H1 (cell line): ENCODE data around the gene PDRG1. TPM values are rescaled to one million over a fixed set of nuclear protein-coding genes. Genes with fewer than 3 reads are reported as not detected.

Experiments
- CTCF ChIA-PET: fragments of 300-600 bp; sonication (Branson Sonifier 250); formaldehyde crosslinking; loops from one replicate; lab custom pipeline; 2021; ENCODE audit not compliant: partially characterized antibody; lab: Charles Lee
- POLR2A ChIA-PET: fragments of 300-600 bp; sonication (Branson Sonifier 250); formaldehyde crosslinking; loops from one replicate; lab custom pipeline; 2021; ENCODE audit warnings: inconsistent platforms; ENCODE audit not compliant: partially characterized antibody; lab: Charles Lee
- DNase-seq, 2 experiments: peaks; one replicate each; pipeline versions ENCODE4 v3.0.0 to v3.0.0-alpha.2; 2010 to 2022; ENCODE audit warnings: low spot score in 2 of 2, low read depth in 1 of 2, mixed read lengths in 1 of 2
- FAIRE-seq: peaks from 2 replicates; lab custom pipeline; 2011; peaks lifted over from hg19 to GRCh38; lab: Jason Lieb, UNC
- H2AFZ ChIP-seq: 2 replicates; pipeline ENCODE4 v1.8.1; 2012; ENCODE audit warnings: low read length, inconsistent platforms
- H2AK5ac ChIP-seq: 2 replicates; pipeline ENCODE4 v1.6.1; 2013; ENCODE audit warnings: low read depth, low read length
- H2BK120ac ChIP-seq: replicated peaks from 2 replicates; pipeline ENCODE3; 2013; ENCODE audit warnings: low read depth, low read length, inconsistent platforms
- H2BK12ac ChIP-seq: 2 replicates; pipeline ENCODE4 v1.6.1; 2013; ENCODE audit warnings: low read depth, low read length
- H2BK15ac ChIP-seq: 2 replicates; pipeline ENCODE4 v1.6.1; 2013; ENCODE audit warnings: low read length
- H2BK20ac ChIP-seq: 2 replicates; pipeline ENCODE4 v1.6.1; 2013; ENCODE audit warnings: low read length
- H2BK5ac ChIP-seq: 2 replicates; pipeline ENCODE4 v1.6.1; 2013; ENCODE audit warnings: low read depth, low read length
- H3K14ac ChIP-seq: 2 replicates; pipeline ENCODE4 v1.6.1; 2013; ENCODE audit warnings: inconsistent platforms; ENCODE audit not compliant: insufficient read length
- H3K18ac ChIP-seq: 2 replicates; pipeline ENCODE4 v1.6.1; 2013; ENCODE audit warnings: low read length; ENCODE audit errors: extremely low read depth
- H3K23ac ChIP-seq: 2 replicates; pipeline ENCODE4 v1.6.1; 2013; ENCODE audit warnings: inconsistent platforms; ENCODE audit not compliant: insufficient read length
- H3K23me2 ChIP-seq: 2 replicates; pipeline ENCODE4 v1.6.1; 2013; ENCODE audit warnings: low read depth, low read length
- H3K27ac ChIP-seq: 2 replicates; pipeline ENCODE4 v1.6.1; 2011; ENCODE audit warnings: low read depth, low read length, inconsistent platforms
- H3K27me3 ChIP-seq, 4 experiments: replicated peaks in 1 of 4; 1 replicate in 1 of 4; 2 replicates in 3 of 4; pipeline versions ENCODE4 v1.6.1 to v1.8.1; 2011 to 2013; ENCODE audit warnings: low read length in 3 of 4, mild to moderate bottlenecking in 3 of 4, inconsistent platforms in 2 of 4, mixed read lengths in 2 of 4, moderate library complexity in 1 of 4; ENCODE audit not compliant: control insufficient read depth in 3 of 4, insufficient read depth in 3 of 4; ENCODE audit errors: extremely low read depth in 1 of 4
- H3K36me3 ChIP-seq, 4 experiments: 2 replicates each; pipeline versions ENCODE4 v1.6.1 to v1.8.1; 2011 to 2013; ENCODE audit warnings: mild to moderate bottlenecking in 4 of 4, low read length in 3 of 4, moderate library complexity in 2 of 4, control low read depth in 1 of 4, inconsistent platforms in 1 of 4; ENCODE audit not compliant: insufficient read depth in 4 of 4, control insufficient read depth in 2 of 4
- H3K4ac ChIP-seq: replicated peaks from 2 replicates; pipeline ENCODE3; 2013; ENCODE audit warnings: low read length, low read depth, mixed read lengths, inconsistent platforms; ENCODE audit not compliant: insufficient read length
- H3K4me1 ChIP-seq, 4 experiments: replicated peaks in 1 of 4; 1 replicate in 1 of 4; 2 replicates in 3 of 4; pipeline versions ENCODE4 v1.6.1 to v1.8.1; 2011 to 2013; ENCODE audit warnings: low read length in 3 of 4, inconsistent platforms in 2 of 4, mixed read lengths in 1 of 4; ENCODE audit not compliant: insufficient read depth in 4 of 4, control insufficient read depth in 3 of 4
- H3K4me2 ChIP-seq, 2 experiments: 2 replicates each; pipeline versions ENCODE4 v1.6.1 to v1.8.1; 2011 to 2013; ENCODE audit warnings: low read depth in 2 of 2, low read length in 2 of 2, control low read depth in 1 of 2, inconsistent platforms in 1 of 2, mild to moderate bottlenecking in 1 of 2; ENCODE audit not compliant: insufficient read depth in 1 of 2
- H3K4me3 ChIP-seq, 4 experiments: fragments of 200-600, 300-600 bp in 1 of 4; sonication (generic), shearing (Covaris generic), sonication (Bioruptor Twin) in 1 of 4; 2 replicates each; pipeline versions ENCODE4 v1.5.1 to v1.8.1; 2011 to 2016; ENCODE audit warnings: low read length in 4 of 4, low read depth in 3 of 4, control low read depth in 2 of 4, inconsistent platforms in 2 of 4, mild to moderate bottlenecking in 2 of 4, mixed read lengths in 1 of 4, moderate library complexity in 1 of 4; ENCODE audit not compliant: insufficient read depth in 2 of 4; ENCODE audit errors: extremely low read depth in 1 of 4
- H3K56ac ChIP-seq: replicated peaks from 2 replicates; pipeline ENCODE3; 2013; ENCODE audit warnings: low read depth, mild to moderate bottlenecking, mixed read lengths, low read length, inconsistent platforms; ENCODE audit not compliant: insufficient read length
- H3K79me1 ChIP-seq: 2 replicates; pipeline ENCODE4 v1.6.1; 2013; ENCODE audit warnings: low read depth, low read length, control low read depth
- H3K79me2 ChIP-seq, 2 experiments: 2 replicates each; pipeline versions ENCODE4 v1.6.1 to v1.8.1; 2012 to 2013; ENCODE audit warnings: low read length in 2 of 2, mild to moderate bottlenecking in 2 of 2, inconsistent platforms in 1 of 2; ENCODE audit not compliant: insufficient read depth in 2 of 2, control insufficient read depth in 1 of 2
- H3K9ac ChIP-seq, 4 experiments: replicated peaks in 1 of 4; 1 replicate in 1 of 4; 2 replicates in 3 of 4; pipeline versions ENCODE4 v1.6.1 to v1.8.1; 2011 to 2013; ENCODE audit warnings: low read depth in 3 of 4, low read length in 3 of 4, control low read depth in 2 of 4, mild to moderate bottlenecking in 2 of 4, moderate library complexity in 2 of 4, inconsistent platforms in 1 of 4; ENCODE audit errors: extremely low read depth in 1 of 4
- H3K9me3 ChIP-seq, 2 experiments: 2 replicates each; pipeline versions ENCODE4 v1.6.1 to v1.8.1; 2012 to 2013; ENCODE audit warnings: mild to moderate bottlenecking in 2 of 2, moderate library complexity in 2 of 2, control low read depth in 1 of 2, inconsistent platforms in 1 of 2, low read depth in 1 of 2, low read length in 1 of 2, mixed read lengths in 1 of 2; ENCODE audit not compliant: insufficient read depth in 2 of 2
- H4K20me1 ChIP-seq, 2 experiments: replicated peaks in 1 of 2; 2 replicates each; pipeline versions ENCODE3 to v1.8.1; 2011 to 2013; ENCODE audit warnings: inconsistent platforms in 2 of 2, low read length in 2 of 2, mild to moderate bottlenecking in 1 of 2; ENCODE audit not compliant: insufficient read depth in 2 of 2, control insufficient read depth in 1 of 2
- H4K5ac ChIP-seq: 2 replicates; pipeline ENCODE4 v1.6.1; 2013; ENCODE audit warnings: low read length, low read depth, mixed read lengths, inconsistent platforms; ENCODE audit not compliant: insufficient read length
- H4K8ac ChIP-seq: 2 replicates; pipeline ENCODE4 v1.8.0; 2013; ENCODE audit warnings: mild to moderate bottlenecking, moderate library complexity, low read length, inconsistent platforms; ENCODE audit not compliant: insufficient read depth; ENCODE audit errors: extremely low read depth
- H4K91ac ChIP-seq: replicated peaks from 2 replicates; pipeline ENCODE3; 2013; ENCODE audit warnings: low read length, mixed read lengths, inconsistent platforms; ENCODE audit not compliant: insufficient read length
- BACH1 ChIP-seq: IDR thresholded peaks from 2 replicates; pipeline ENCODE4 v1.6.1; 2012; ENCODE audit warnings: low read length, improper control_type of control experiment
- EZH2 ChIP-seq: fragments of 200-600 bp; sonication (generic); IDR thresholded peaks from 2 replicates; pipeline ENCODE4 v1.7.1; 2012; ENCODE audit warnings: low read depth, mild to moderate bottlenecking, moderate library complexity, low read length, inconsistent platforms; ENCODE audit not compliant: severe bottlenecking
- GABPA ChIP-seq: IDR thresholded peaks from 2 replicates; pipeline ENCODE4 v1.6.1; 2011; ENCODE audit warnings: mild to moderate bottlenecking, low read length, moderate library complexity, borderline replicate concordance; ENCODE audit not compliant: insufficient read depth
- KDM1A ChIP-seq: fragments of 200-600, 300-600 bp; sonication (generic); IDR thresholded peaks from 2 replicates; pipeline ENCODE4 v1.7.1; 2016; ENCODE audit warnings: mild to moderate bottlenecking, low read length, borderline replicate concordance
- RAD21 ChIP-seq, 2 experiments: IDR thresholded peaks in 1 of 2; conservative IDR thresholded peaks in 1 of 2; 2 replicates each; pipeline ENCODE4 v1.6.1; 2011; ENCODE audit warnings: low read depth in 2 of 2, low read length in 2 of 2, improper control_type of control experiment in 1 of 2, inconsistent platforms in 1 of 2, mild to moderate bottlenecking in 1 of 2, moderate library complexity in 1 of 2
- SP1 ChIP-seq: IDR thresholded peaks from 2 replicates; pipeline ENCODE4 v1.6.1; 2011; ENCODE audit warnings: low read depth, low read length
- WGBS, 2 experiments: shearing (Covaris generic) in 1 of 2; methylation state at CpG; one replicate each; pipeline versions ENCODE4 v1.1.6 to v1.1.7; 2013 to 2015; ENCODE audit warnings: low lambda C conversion rate in 2 of 2, mixed read lengths in 2 of 2, inconsistent platforms in 1 of 2, low coverage in 1 of 2, missing lambda C conversion rate in 1 of 2; ENCODE audit not compliant: insufficient replicate concordance in 2 of 2, insufficient coverage in 1 of 2, insufficient read length in 1 of 2; ENCODE audit errors: extremely low coverage in 1 of 2, missing lambda C conversion rate in 1 of 2; 5-methylcytosine and 5-hydroxymethylcytosine counted together
- long read RNA-seq, 2 experiments: library from RNA in 1 of 2; library from capped mRNA in 1 of 2; stranded (forward); transcript quantifications; one replicate each; pipeline ENCODE4 v2.0.0, GENCODE V29; 2021; ENCODE audit warnings: inconsistent platforms in 1 of 2
- polyA minus RNA-seq, 3 experiments: library from RNA; depleted of rRNA, polyadenylated mRNA; stranded (reverse); fragments of >200 nt; gene quantifications; 1 replicate in 2 of 3; 2 replicates in 1 of 3; pipeline ENCODE4 v1.2.3, GENCODE V29; 2011
- polyA plus RNA-seq, 7 experiments: library from polyadenylated mRNA; depleted of rRNA in 3 of 7; stranded (reverse) in 5 of 7; unstranded in 2 of 7; fragments of >200 nt in 5 of 7; fragments of 200-250 nt in 2 of 7; gene quantifications; 1 replicate in 5 of 7; 2 replicates in 1 of 7; 4 replicates in 1 of 7; pipeline versions ENCODE4 v1.2.1 to v1.2.3, GENCODE V29; 2011 to 2013; ENCODE audit warnings: missing spikeins in 2 of 7, mixed read lengths in 2 of 7
- total RNA-seq: library from RNA; stranded (reverse); fragmentation: NEBNext Ultra II Directional; extraction: Animal tissue kit (Norgen Biotek cat#: 25700); gene quantifications from 2 replicates; pipeline ENCODE4 v1.2.1, GENCODE V29; 2021

PDRG1 gene
- total RNA-seq, result 14.2 and 14.5 TPM in 2 replicates
- 20.1 and 20.8 TPM in 2 replicates for polyA plus RNA-seq (2011; rRNA removed)
- polyA plus RNA-seq (2011; cell fraction: cytosol; rRNA removed), result 26.4 TPM
- 15.8 TPM for polyA plus RNA-seq (2011; cell fraction: nucleus; rRNA removed)
- 25.2 to 36.8 TPM (median 30.7 TPM) in 4 replicates for polyA plus RNA-seq (2012, experiment 1 of 2)
- 22.0 TPM for polyA plus RNA-seq (2012, experiment 2 of 2)
- polyA plus RNA-seq (2013, experiment 1 of 2), result 10.7 TPM
- polyA plus RNA-seq (2013, experiment 2 of 2), result 11.2 TPM
- 6.0 and 7.3 TPM in 2 replicates for polyA minus RNA-seq (2011; rRNA and poly(A)+ RNA removed)
- polyA minus RNA-seq (2011; cell fraction: cytosol; rRNA and poly(A)+ RNA removed), result 8.3 TPM
- 5.7 TPM for polyA minus RNA-seq (2011; cell fraction: nucleus; rRNA and poly(A)+ RNA removed)
- long read RNA-seq, experiment 1, transcript PDRG1-201 (5 exons, 1,998 nt), result major isoform, 10 of 14 reads
- long read RNA-seq, experiment 1, partial matches to known transcripts, result 1 of 14 reads
- long read RNA-seq, experiment 1, other reads (novel, unspliced or antisense), result 3 of 14 reads
- long read RNA-seq, experiment 2, transcript PDRG1-201 (5 exons, 1,998 nt), result major isoform, 70 of 74 reads
- long read RNA-seq, experiment 2, partial matches to known transcripts, result 1 of 74 reads
- long read RNA-seq, experiment 2, other reads (novel, unspliced or antisense), result 3 of 74 reads

GRCh38 chr20:31951530-31952453 is at the start of gene PDRG1:
PDRG1 (minus strand) TSS chr20:31952046; CDS start chr20:31951961, 85 bp downstream.
- Histone ChIP-seq H3K27me3 (no peaks in the 10 kb centered on the region), H2BK20ac (no peak within 1 kb of the TSS), H2BK5ac (no peak within 1 kb of the TSS), H3K14ac (no peak within 1 kb of the TSS), H3K9me3 (peaks cover 2 to 6% of the 10 kb centered on the region in 2 experiments), H4K8ac (peak within 1 kb of the TSS; percentile 57; the same call in 1 of the 2 replicates), H3K79me1 (no peaks in the 10 kb centered on the region; the same call in 1 of the 2 replicates), H3K27ac (peak within 1 kb of the TSS; percentile 22), H2BK15ac (no peak within 1 kb of the TSS), H3K36me3 (peaks cover 17 to 28% (median 25%) of the 10 kb centered on the region in 4 experiments), H3K23me2 (peaks cover 2% of the 10 kb centered on the region; the same call in 1 of the 2 replicates), H4K91ac (no peak within 1 kb of the TSS), H3K18ac (peak within 1 kb of the TSS; percentile 60), H2AFZ (peak within 1 kb of the TSS; percentile 41; the same call in 1 of the 2 replicates), H3K56ac (peak within 1 kb of the TSS; percentile 16), H3K4me3 (peak within 1 kb of the TSS; percentile 51 to 97 (median 89)), H2BK12ac (no peak within 1 kb of the TSS), H2BK120ac (no peak within 1 kb of the TSS), H4K20me1 (peaks cover 4 to 6% of the 10 kb centered on the region in 2 experiments), H3K23ac (no peak within 1 kb of the TSS), H3K4me1 (peaks cover 0 to 6% (median 1%) of the 10 kb centered on the region in 4 experiments; a peak in 3 of 7 replicates), H3K9ac (peak within 1 kb of the TSS; percentile 73 to 84 (median 77)), H3K4ac (peak within 1 kb of the TSS; percentile 30), H2AK5ac (no peak within 1 kb of the TSS), H3K79me2 (peaks cover 7 to 21% of the 10 kb centered on the region in 2 experiments; a peak in 3 of 4 replicates), H3K4me2 (peak within 1 kb of the TSS; percentile 67 to 92), H4K5ac (no peak within 1 kb of the TSS)
- ChIA-PET CTCF (interaction anchor here (0.6 to 8.3 kb wide), 48 partner anchors 8 to 140 kb away, joined by 3 to 88 read pairs (median 4); no protein-coding TSS in a partner anchor), POLR2A (interaction anchor here (0.6 to 2.2 kb wide), 16 partner anchors 9 to 101 kb away, joined by 3 to 15 read pairs (median 4); no protein-coding TSS in a partner anchor)
- DNase-seq (peak; percentile 94 to 99), FAIRE-seq (peak; percentile 89)
- 2% methylated on average over 63 of the region's 63 CpGs; no CpG with 5 or more reads in 1 of the 2 experiments for WGBS, 2 experiments
- TF ChIP-seq GABPA (peak; percentile 60; the same call in 1 of the 2 replicates), SP1 (peak; percentile 87), KDM1A (peak; percentile 93; the same call in 1 of the 2 replicates), EZH2 (no peak), BACH1 (no peak), RAD21 (IDR thresholded peaks at IDR 0.05 in 1 of 2, conservative IDR thresholded peaks at IDR 0.05 in 1 of 2; ENCODE audit: low read depth in 2 of 2, low read length in 2 of 2) (peak; percentile 93 to 98)
